Jurkat, Clone E6-1 (cell line): ENCODE data around the gene ABCC8.
A peak's percentile ranks its signal among the peaks of the same experiment; 100 is the strongest.

Experiments
- DNase-seq: peaks from one replicate; pipeline ENCODE4 v3.0.0-alpha.2; 2011; ENCODE audit warnings: low read depth, low spot score
- H3K4me3 ChIP-seq: 2 replicates; pipeline ENCODE4 v1.5.1; 2011; ENCODE audit warnings: mild to moderate bottlenecking, low read length, control low read depth, moderate library complexity

The ABCC8 gene

GRCh38 chr11:17507773-17508172 lies 31.1 kb upstream of the ABCC8 start:
- no peak overlapping the region for H3K4me3 ChIP-seq
- DNase-seq, result no peak

GRCh38 chr11:17506942-17507341 lies 30.3 kb upstream of the ABCC8 start:
- DNase-seq, result no peak
- H3K4me3 ChIP-seq, result no peak overlapping the region

GRCh38 chr11:17506314-17506713 lies 29.7 kb upstream of the ABCC8 start:
- DNase-seq, result no peak
- no peak overlapping the region for H3K4me3 ChIP-seq

- DNase-seq, result no peak
- H3K4me3 ChIP-seq, result no peak overlapping the region
Measured at GRCh38 chr11:17505146-17505545, 28.5 kb upstream of the ABCC8 start.

- H3K4me3 ChIP-seq, result no peak overlapping the region
- DNase-seq, result peak; percentile 69
Measured at GRCh38 chr11:17504330-17505107, 27.9 kb upstream of the ABCC8 start.

GRCh38 chr11:17502630-17503029 lies 26.0 kb upstream of the ABCC8 start:
- DNase-seq, result no peak
- H3K4me3 ChIP-seq, result no peak overlapping the region

GRCh38 chr11:17500673-17501072 lies 24.0 kb upstream of the ABCC8 start:
- no peak for DNase-seq

GRCh38 chr11:17498475-17498874 lies 21.8 kb upstream of the ABCC8 start:
- no peak overlapping the region for H3K4me3 ChIP-seq
- DNase-seq, result no peak

More at GRCh38 chr11:17500673-17501072, 24.0 kb upstream of the ABCC8 start:
- no peak overlapping the region for H3K4me3 ChIP-seq

- DNase-seq, result peak; percentile 29
- no peak overlapping the region for H3K4me3 ChIP-seq
Measured at GRCh38 chr11:17498058-17498457, 21.4 kb upstream of the ABCC8 start.

- H3K4me3 ChIP-seq, result no peak overlapping the region
- DNase-seq, result no peak
Measured at GRCh38 chr11:17496406-17496805, 19.8 kb upstream of the ABCC8 start.

GRCh38 chr11:17494019-17494418 lies 17.4 kb upstream of the ABCC8 start:
- H3K4me3 ChIP-seq, result no peak overlapping the region

GRCh38 chr11:17490938-17491337 lies 14.3 kb upstream of the ABCC8 start:
- no peak overlapping the region for H3K4me3 ChIP-seq

More at GRCh38 chr11:17494019-17494418, 17.4 kb upstream of the ABCC8 start:
- DNase-seq, result no peak

GRCh38 chr11:17490232-17490631 lies 13.6 kb upstream of the ABCC8 start:
- H3K4me3 ChIP-seq, result no peak overlapping the region
- no peak for DNase-seq

More at GRCh38 chr11:17490938-17491337, 14.3 kb upstream of the ABCC8 start:
- DNase-seq, result no peak

- no peak overlapping the region for H3K4me3 ChIP-seq
- no peak for DNase-seq
Measured at GRCh38 chr11:17489751-17490150, 13.1 kb upstream of the ABCC8 start.

- no peak for DNase-seq
Measured at GRCh38 chr11:17488563-17488962, 11.9 kb upstream of the ABCC8 start.

GRCh38 chr11:17486646-17487045 lies 10.0 kb upstream of the ABCC8 start:
- DNase-seq, result no peak
- H3K4me3 ChIP-seq, result no peak overlapping the region

More at GRCh38 chr11:17488563-17488962, 11.9 kb upstream of the ABCC8 start:
- no peak overlapping the region for H3K4me3 ChIP-seq

GRCh38 chr11:17483505-17483904 lies 6.9 kb upstream of the ABCC8 start:
- no peak overlapping the region for H3K4me3 ChIP-seq
- DNase-seq, result no peak

- no peak overlapping the region for H3K4me3 ChIP-seq
Measured at GRCh38 chr11:17481905-17482304, 5.3 kb upstream of the ABCC8 start.

GRCh38 chr11:17479284-17480214 lies 2.9 kb upstream of the ABCC8 start:
- no peak overlapping the region; the same call in 1 of the 2 replicates for H3K4me3 ChIP-seq
- no peak for DNase-seq

More at GRCh38 chr11:17481905-17482304, 5.3 kb upstream of the ABCC8 start:
- no peak for DNase-seq

- H3K4me3 ChIP-seq, result no peak overlapping the region
- DNase-seq, result no peak
Measured at GRCh38 chr11:17478070-17478469, 1.4 kb upstream of the ABCC8 start.
